GM23248 (cell line): Measurements from ENCODE around the gene PHOX2A.

ENCODE experiments used
- EZH2 ChIP-seq: fragments of 200-600 bp; sonication (generic); IDR thresholded peaks from 2 replicates; pipeline ENCODE4 v1.6.1; 2018; ENCODE audit warnings: antibody characterized with exemption, mild to moderate bottlenecking; ENCODE audit not compliant: insufficient read depth, poor library complexity, severe bottlenecking
- EZH2phosphoT487 ChIP-seq: fragments of 200-600 bp; sonication (generic); IDR thresholded peaks from 2 replicates; pipeline ENCODE4 v1.6.1; 2018; ENCODE audit warnings: antibody characterized with exemption, moderate library complexity, mild to moderate bottlenecking, low read depth; ENCODE audit not compliant: insufficient read depth

DNA sequence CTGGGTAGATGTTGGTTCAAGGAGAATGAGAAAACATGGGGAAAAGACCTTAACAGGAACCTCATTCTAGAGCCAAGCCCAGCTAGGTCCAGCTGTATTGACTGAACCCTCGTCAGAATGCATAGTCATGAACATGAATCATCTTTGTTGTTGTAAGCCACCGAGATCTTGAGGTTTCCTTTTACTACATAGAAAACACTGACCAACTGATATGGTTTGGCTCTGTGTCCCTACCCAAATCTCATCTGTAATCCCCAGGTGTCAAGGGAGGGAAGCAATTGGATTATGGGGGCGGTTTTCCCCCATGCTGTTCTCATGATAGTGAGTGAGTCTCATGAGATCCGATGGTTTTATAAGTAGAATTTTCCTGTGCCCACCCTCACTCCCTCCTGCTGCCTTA, 19.4 kb upstream of the PHOX2A start:
- TF ChIP-seq EZH2 (no peak), EZH2phosphoT487 (no peak)
